Measurements from ENCODE around the gene AAR2. TPM values are rescaled to one million over a fixed set of nuclear protein-coding genes. Genes with fewer than 3 reads are reported as not detected.

The AAR2 gene
- total RNA-seq, 1 experiment from 2014 or later, result 26.1 TPM

- H3K27ac ChIP-seq (ENCODE audit: low read length), result no peak overlapping the region
- TF ChIP-seq TCF7L2 (IDR thresholded peaks at IDR 0.05; ENCODE audit: low read depth, low read length) (no peak), CTCF (IDR thresholded peaks at IDR 0.05) (no peak), SIN3A (IDR thresholded peaks at IDR 0.05; ENCODE audit: borderline replicate concordance, insufficient read depth, low read depth, low read length) (no peak), POLR2AphosphoS5 (IDR thresholded peaks at IDR 0.05; ENCODE audit: low read depth, low read length) (no peak)
- TF ChIP-seq, protein P1, sequence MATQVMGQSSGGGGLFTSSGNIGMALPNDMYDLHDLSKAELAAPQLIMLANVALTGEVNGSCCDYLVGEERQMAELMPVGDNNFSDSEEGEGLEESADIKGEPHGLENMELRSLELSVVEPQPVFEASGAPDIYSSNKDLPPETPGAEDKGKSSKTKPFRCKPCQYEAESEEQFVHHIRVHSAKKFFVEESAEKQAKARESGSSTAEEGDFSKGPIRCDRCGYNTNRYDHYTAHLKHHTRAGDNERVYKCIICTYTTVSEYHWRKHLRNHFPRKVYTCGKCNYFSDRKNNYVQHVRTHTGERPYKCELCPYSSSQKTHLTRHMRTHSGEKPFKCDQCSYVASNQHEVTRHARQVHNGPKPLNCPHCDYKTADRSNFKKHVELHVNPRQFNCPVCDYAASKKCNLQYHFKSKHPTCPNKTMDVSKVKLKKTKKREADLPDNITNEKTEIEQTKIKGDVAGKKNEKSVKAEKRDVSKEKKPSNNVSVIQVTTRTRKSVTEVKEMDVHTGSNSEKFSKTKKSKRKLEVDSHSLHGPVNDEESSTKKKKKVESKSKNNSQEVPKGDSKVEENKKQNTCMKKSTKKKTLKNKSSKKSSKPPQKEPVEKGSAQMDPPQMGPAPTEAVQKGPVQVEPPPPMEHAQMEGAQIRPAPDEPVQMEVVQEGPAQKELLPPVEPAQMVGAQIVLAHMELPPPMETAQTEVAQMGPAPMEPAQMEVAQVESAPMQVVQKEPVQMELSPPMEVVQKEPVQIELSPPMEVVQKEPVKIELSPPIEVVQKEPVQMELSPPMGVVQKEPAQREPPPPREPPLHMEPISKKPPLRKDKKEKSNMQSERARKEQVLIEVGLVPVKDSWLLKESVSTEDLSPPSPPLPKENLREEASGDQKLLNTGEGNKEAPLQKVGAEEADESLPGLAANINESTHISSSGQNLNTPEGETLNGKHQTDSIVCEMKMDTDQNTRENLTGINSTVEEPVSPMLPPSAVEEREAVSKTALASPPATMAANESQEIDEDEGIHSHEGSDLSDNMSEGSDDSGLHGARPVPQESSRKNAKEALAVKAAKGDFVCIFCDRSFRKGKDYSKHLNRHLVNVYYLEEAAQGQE (IDR thresholded peaks at IDR 0.05; ENCODE audit: insufficient read depth in 1 of 2, low read depth in 2 of 2, low read length in 1 of 2), result no peak
- H3K4me3 ChIP-seq (ENCODE audit: low read depth in 2 of 2, low read length in 2 of 2), result no peak overlapping the region
- BruUV-seq (replicated peaks), result no TSS peak
- in situ Hi-C loops (cut with HindIII; ENCODE audit: low pct_unique_long_range_greater_than_20kb, low sequenced_read_pairs), result no loop called here
- POLR2A ChIA-PET, result interaction anchor here (0.6 kb wide), 1 partner anchor 25 kb away, joined by 3 read pairs; no protein-coding TSS in a partner anchor
- no peaks in the 10 kb centered on the region for H3K27me3 ChIP-seq (ENCODE audit: control insufficient read depth, insufficient read depth, low read length)
- H3K36me3 ChIP-seq (ENCODE audit: control insufficient read depth, insufficient read depth, low read length), result no peaks in the 10 kb centered on the region
- no peaks in the 10 kb centered on the region for H3K4me1 ChIP-seq (ENCODE audit: control insufficient read depth, insufficient read depth, low read length)
- ATAC-seq (no peak), DNase-seq (ENCODE audit: low read depth, low spot score) (no peak)
- intact Hi-C loops (cut with micrococcal nuclease; ENCODE audit: unreplicated experiment), result no loop called here
- CTCF ChIA-PET, result interaction anchor here (0.7 kb wide), 1 partner anchor 276 kb away, joined by 4 read pairs; no protein-coding TSS in a partner anchor
- H3K9me3 ChIP-seq (ENCODE audit: control insufficient read depth, insufficient read depth, low read depth, low read length), result no peaks in the 10 kb centered on the region
These were observed 32.4 kb downstream of the AAR2 start for GRCh38 chr20:36268440-36269342.

- intact Hi-C loops (cut with micrococcal nuclease; ENCODE audit: unreplicated experiment), result no loop called here
- ChIA-PET CTCF (no interaction called here), POLR2A (no interaction called here)
- no peak for ATAC-seq
- Histone ChIP-seq H3K27ac (ENCODE audit: low read length) (no peak overlapping the region), H3K9me3 (ENCODE audit: control insufficient read depth, insufficient read depth, low read depth, low read length) (no peaks in the 10 kb centered on the region), H3K27me3 (ENCODE audit: control insufficient read depth, insufficient read depth, low read length) (no peaks in the 10 kb centered on the region), H3K36me3 (ENCODE audit: control insufficient read depth, insufficient read depth, low read length) (no peaks in the 10 kb centered on the region), H3K4me1 (ENCODE audit: control insufficient read depth, insufficient read depth, low read length) (no peaks in the 10 kb centered on the region), H3K4me3 (ENCODE audit: low read depth in 2 of 2, low read length in 2 of 2) (no peak overlapping the region)
- in situ Hi-C loops (cut with HindIII; ENCODE audit: low pct_unique_long_range_greater_than_20kb, low sequenced_read_pairs), result no loop called here
- no peak for DNase-seq (ENCODE audit: low read depth, low spot score)
- TF ChIP-seq SIN3A (IDR thresholded peaks at IDR 0.05; ENCODE audit: borderline replicate concordance, insufficient read depth, low read depth, low read length) (no peak), POLR2AphosphoS5 (IDR thresholded peaks at IDR 0.05; ENCODE audit: low read depth, low read length) (no peak), TCF7L2 (IDR thresholded peaks at IDR 0.05; ENCODE audit: low read depth, low read length) (no peak), CTCF (IDR thresholded peaks at IDR 0.05) (no peak)
- TF ChIP-seq, protein P1 (IDR thresholded peaks at IDR 0.05; ENCODE audit: insufficient read depth in 1 of 2, low read depth in 2 of 2, low read length in 1 of 2), result no peak
- no TSS peak for BruUV-seq (replicated peaks)
These were observed 33.2 kb downstream of the AAR2 start for GRCh38 chr20:36269507-36269906.

All from Panc1 (cell line).